PC-9 (cell line): ENCODE data around the gene ZNF3. TPM values are rescaled to one million over a fixed set of nuclear protein-coding genes. Genes with fewer than 3 reads are reported as not detected.

Experiments
- BruUV-seq: library from RNA; stranded (reverse); fragments of 400-500 nt; replicated peaks from 2 replicates; lab custom pipeline; 2021; lab: Mats Ljungman, UMichigan
- CTCF ChIA-PET: fragments of 300-600 bp; sonication (Branson Sonifier 250); formaldehyde crosslinking; loops from one replicate; lab custom pipeline; 2022; ENCODE audit warnings: antibody characterized with exemption; lab: Charles Lee
- POLR2A ChIA-PET: fragments of 300-600 bp; sonication (Branson Sonifier 250); formaldehyde crosslinking; loops from one replicate; lab custom pipeline; 2022; ENCODE audit warnings: antibody characterized with exemption; ENCODE audit not compliant: unreplicated experiment; lab: Charles Lee
- DNase-seq, 2 experiments: peaks; one replicate each; pipeline versions ENCODE4 v3.0.0 to v3.0.0-alpha.2; 2015 to 2022; ENCODE audit warnings: mixed read lengths in 1 of 2
- H2AFZ ChIP-seq: fragments of 200-600 bp; sonication (generic); 2 replicates; pipeline ENCODE4 v1.8.1; 2017; ENCODE audit warnings: antibody characterized with exemption
- H3F3A ChIP-seq: fragments of 200-600 bp; sonication (generic); 2 replicates; pipeline ENCODE4 v1.8.1; 2017; ENCODE audit warnings: antibody characterized with exemption, mild to moderate bottlenecking, low read depth; ENCODE audit not compliant: insufficient read depth
- H3K27ac ChIP-seq: fragments of 200-600 bp; sonication (generic); 2 replicates; pipeline ENCODE4 v1.6.1; 2016; ENCODE audit warnings: mixed run types
- H3K27me3 ChIP-seq: fragments of 200-600 bp; sonication (generic); 2 replicates; pipeline ENCODE4 v1.6.1; 2016; ENCODE audit warnings: low read depth, mixed run types; ENCODE audit not compliant: insufficient read depth
- H3K36me3 ChIP-seq: fragments of 200-600 bp; sonication (generic); 2 replicates; pipeline ENCODE4 v1.6.1; 2016; ENCODE audit warnings: low read depth, mixed run types
- H3K4me1 ChIP-seq: fragments of 200-600 bp; sonication (generic); replicated peaks from 2 replicates; pipeline ENCODE4 v1.6.1; 2016; ENCODE audit warnings: mixed run types; ENCODE audit not compliant: insufficient read depth
- H3K4me2 ChIP-seq: fragments of 200-600 bp; sonication (generic); 2 replicates; pipeline ENCODE4 v1.6.1; 2017; ENCODE audit warnings: mixed run types
- H3K4me3 ChIP-seq: fragments of 200-600 bp; sonication (generic); 2 replicates; pipeline ENCODE4 v1.6.1; 2016; ENCODE audit warnings: mixed run types
- H3K79me2 ChIP-seq: fragments of 200-600 bp; sonication (generic); 2 replicates; pipeline ENCODE4 v1.6.1; 2017; ENCODE audit warnings: low read depth, mixed run types
- H3K9me2 ChIP-seq: fragments of 200-600 bp; sonication (generic); 2 replicates; pipeline ENCODE4 v1.8.1; 2017; ENCODE audit warnings: mild to moderate bottlenecking; ENCODE audit not compliant: insufficient read depth
- H3K9me3 ChIP-seq: fragments of 200-600 bp; sonication (generic); 2 replicates; pipeline ENCODE4 v1.8.1; 2016; ENCODE audit warnings: low read depth; ENCODE audit not compliant: insufficient read depth
- H4K20me1 ChIP-seq: fragments of 200-600 bp; sonication (generic); 2 replicates; pipeline ENCODE4 v1.8.1; 2017; ENCODE audit not compliant: insufficient read depth
- CTCF ChIP-seq: fragments of 200-600 bp; sonication (generic); conservative IDR thresholded peaks from 2 replicates; pipeline ENCODE4 v1.6.1; 2017; ENCODE audit warnings: mixed run types, antibody characterized with exemption, mild to moderate bottlenecking, moderate library complexity
- EZH2 ChIP-seq: fragments of 200-600 bp; sonication (generic); IDR thresholded peaks from 2 replicates; pipeline ENCODE4 v1.8.0; 2017; ENCODE audit warnings: antibody characterized with exemption, low read depth
- intact Hi-C: fragments of 100-400 bp; cut with micrococcal nuclease; formaldehyde crosslinking; loops from one replicate; pipeline ENCODE4 v1.10.0; 2022; ENCODE audit not compliant: unreplicated experiment
- total RNA-seq: library from RNA; stranded (reverse); gene quantifications from 2 replicates; pipeline ENCODE4 v1.2.3, GENCODE V29; 2021

The ZNF3 gene
- total RNA-seq, 1 experiment from 2014 or later, result 39.0 TPM

GRCh38 chr7:100128637-100128963 lies 47.1 kb upstream of the ZNF3 start:
- Histone ChIP-seq H3K79me2 (peaks cover 8% of the 10 kb centered on the region; the same call in 1 of the 2 replicates), H3K36me3 (no peaks in the 10 kb centered on the region), H3K27ac (no peak overlapping the region), H3K4me3 (no peak overlapping the region), H3K9me3 (no peaks in the 10 kb centered on the region), H3K27me3 (no peaks in the 10 kb centered on the region), H3K9me2 (no peaks in the 10 kb centered on the region), H3F3A (peaks cover 42% of the 10 kb centered on the region), H3K4me2 (no peak overlapping the region), H2AFZ (no peak overlapping the region), H4K20me1 (no peaks in the 10 kb centered on the region), H3K4me1 (peaks cover 19% of the 10 kb centered on the region; the same call in 1 of the 2 replicates)
- ChIA-PET POLR2A (no interaction called here), CTCF (interaction anchor here (0.5 to 0.6 kb wide), 2 partner anchors 45 to 1027 kb away, joined by 4 to 10 read pairs; no protein-coding TSS in a partner anchor)
- no peak for DNase-seq
- no TSS peak for BruUV-seq
- no peak for TF ChIP-seq EZH2
- no peak for TF ChIP-seq CTCF
- intact Hi-C loops, result no loop called here

GRCh38 chr7:100127866-100128636 lies 46.5 kb upstream of the ZNF3 start:
- Histone ChIP-seq H3K9me2 (no peaks in the 10 kb centered on the region), H3K4me3 (peak overlapping the region; percentile 75), H2AFZ (peak overlapping the region; percentile 92; the same call in 1 of the 2 replicates), H4K20me1 (no peaks in the 10 kb centered on the region), H3K36me3 (no peaks in the 10 kb centered on the region), H3K27me3 (no peaks in the 10 kb centered on the region), H3F3A (peaks cover 42% of the 10 kb centered on the region), H3K27ac (no peak overlapping the region), H3K79me2 (peaks cover 8% of the 10 kb centered on the region; the same call in 1 of the 2 replicates), H3K4me2 (peak overlapping the region; percentile 80), H3K9me3 (no peaks in the 10 kb centered on the region), H3K4me1 (peaks cover 19% of the 10 kb centered on the region; the same call in 1 of the 2 replicates)
- BruUV-seq, result no TSS peak
- POLR2A ChIA-PET, result no interaction called here
- intact Hi-C loops, result loop anchor here (1.0 to 2.0 kb wide), 2 partner anchors 27 to 47 kb away; partner anchors contain the start of genes AP4M1, MCM7 and ZNF3
- no peak for TF ChIP-seq EZH2
- TF ChIP-seq CTCF, result no peak
- CTCF ChIA-PET, result interaction anchor here (0.5 to 0.6 kb wide), 2 partner anchors 44 to 1027 kb away, joined by 4 to 10 read pairs; no protein-coding TSS in a partner anchor
- DNase-seq, result no peak

- Histone ChIP-seq H3K4me1 (peaks cover 19% of the 10 kb centered on the region; the same call in 1 of the 2 replicates), H3K36me3 (no peaks in the 10 kb centered on the region), H3K4me2 (peak within 1 kb of the TSS; percentile 80), H2AFZ (peak within 1 kb of the TSS; percentile 92), H3K27ac (peak within 1 kb of the TSS; percentile 82), H3K4me3 (peak within 1 kb of the TSS; percentile 75), H3F3A (peaks cover 42% of the 10 kb centered on the region), H4K20me1 (no peaks in the 10 kb centered on the region), H3K27me3 (no peaks in the 10 kb centered on the region), H3K9me3 (no peaks in the 10 kb centered on the region), H3K9me2 (no peaks in the 10 kb centered on the region), H3K79me2 (peaks cover 8% of the 10 kb centered on the region; the same call in 1 of the 2 replicates)
- POLR2A ChIA-PET, result interaction anchor here (0.9 kb wide), 1 partner anchor 30 kb away, joined by 3 read pairs; no protein-coding TSS in a partner anchor
- TF ChIP-seq EZH2 (no peak), CTCF (no peak)
- CTCF ChIA-PET, result interaction anchor here (0.7 kb wide), 2 partner anchors 578 to 675 kb away, joined by 5 to 13 read pairs; no protein-coding TSS in a partner anchor
- BruUV-seq, result no TSS peak
- intact Hi-C loops, result loop anchor here (1.0 to 2.0 kb wide), 2 partner anchors 26 to 46 kb away; partner anchors contain the start of genes AP4M1, MCM7 and ZNF3
- peak; percentile 68 to 92 for DNase-seq
These were observed 45.7 kb upstream of the ZNF3 start, which contains the start of gene MBLAC1 for GRCh38 chr7:100126931-100127865. Gene MBLAC1, plus strand, starts transcription at chr7:100126967. Its CDS starts 429 bp downstream, at chr7:100127396.
